Activated CD8-positive, alpha-beta memory T cell treated with anti-CD3 and anti-CD28 coated beads, Interleukin-2, amount 10 ng/mL, durations not matched to agents 7 days and 5 days (primary cell): ENCODE data around the gene C2CD2L. TPM values are rescaled to one million over a fixed set of nuclear protein-coding genes. Genes with fewer than 3 reads are reported as not detected.
A peak's percentile ranks its signal among the peaks of the same experiment; 100 is the strongest.

Experiments used
- ATAC-seq: fragments of 150-1000 bp; cut with Tn5 transposase; one replicate; pipeline ENCODE4 v1.10.0; 2021; ENCODE audit warnings: moderate library complexity
- CTCF ChIA-PET: fragments of 350-600 bp; sonication (Branson Sonifier 250); formaldehyde crosslinking; loops from one replicate; lab custom pipeline; 2021; ENCODE audit warnings: antibody characterized with exemption; lab: Charles Lee
- DNase-seq: peaks from one replicate; pipeline ENCODE4 v3.0.0-alpha.2; 2020
- H3K27ac Mint-ChIP-seq: one replicate; pipeline ENCODE4 v1.8.0; 2021; ENCODE audit warnings: mild to moderate bottlenecking, mixed read lengths
- H3K27me3 Mint-ChIP-seq: one replicate; pipeline ENCODE4 v1.8.0; 2021; ENCODE audit warnings: mixed read lengths
- H3K36me3 Mint-ChIP-seq: one replicate; pipeline ENCODE4 v1.8.0; 2021; ENCODE audit warnings: mild to moderate bottlenecking, mixed read lengths
- H3K4me1 Mint-ChIP-seq: one replicate; pipeline ENCODE4 v1.8.0; 2021; ENCODE audit warnings: mixed read lengths
- H3K4me3 Mint-ChIP-seq: one replicate; pipeline ENCODE4 v1.8.0; 2021; ENCODE audit warnings: mild to moderate bottlenecking, moderate library complexity, mixed read lengths
- H3K9me3 Mint-ChIP-seq: one replicate; pipeline ENCODE4 v1.8.0; 2022; ENCODE audit warnings: low read depth, mixed read lengths
- total RNA-seq, 2 experiments: library from RNA; stranded (reverse); gene quantifications; one replicate each; pipeline ENCODE4 v1.2.3, GENCODE V29; 2021

Gene C2CD2L
- total RNA-seq, 2 experiments from 2014 or later: 30.6 to 35.1 TPM

GRCh38 chr11:119112314-119113020 lies 5.3 kb downstream of the C2CD2L start:
- Mint-ChIP-seq H3K27me3 (no peaks in the 10 kb centered on the region), H3K4me3 (no peak overlapping the region), H3K4me1 (peaks cover 45% of the 10 kb centered on the region), H3K27ac (peak overlapping the region; percentile 40), H3K9me3 (no peaks in the 10 kb centered on the region), H3K36me3 (peaks cover 47% of the 10 kb centered on the region)
- DNase-seq (no peak), ATAC-seq (no peak)
- CTCF ChIA-PET: interaction anchor here (1.5 to 1.8 kb wide), 3 partner anchors 45 to 211 kb away, joined by 4 to 5 read pairs (median 4); partner anchors contain the start of genes NLRX1 and VPS11

GRCh38 chr11:119113716-119114115 lies 6.6 kb downstream of the C2CD2L start:
- Mint-ChIP-seq H3K4me3 (no peak overlapping the region), H3K36me3 (peaks cover 49% of the 10 kb centered on the region), H3K4me1 (peaks cover 39% of the 10 kb centered on the region), H3K9me3 (no peaks in the 10 kb centered on the region), H3K27ac (no peak overlapping the region), H3K27me3 (no peaks in the 10 kb centered on the region)
- ATAC-seq (no peak), DNase-seq (no peak)
- CTCF ChIA-PET: interaction anchor here (1.2 kb wide), 1 partner anchor 208 kb away, joined by 3 read pairs; no protein-coding TSS in a partner anchor

DNA sequence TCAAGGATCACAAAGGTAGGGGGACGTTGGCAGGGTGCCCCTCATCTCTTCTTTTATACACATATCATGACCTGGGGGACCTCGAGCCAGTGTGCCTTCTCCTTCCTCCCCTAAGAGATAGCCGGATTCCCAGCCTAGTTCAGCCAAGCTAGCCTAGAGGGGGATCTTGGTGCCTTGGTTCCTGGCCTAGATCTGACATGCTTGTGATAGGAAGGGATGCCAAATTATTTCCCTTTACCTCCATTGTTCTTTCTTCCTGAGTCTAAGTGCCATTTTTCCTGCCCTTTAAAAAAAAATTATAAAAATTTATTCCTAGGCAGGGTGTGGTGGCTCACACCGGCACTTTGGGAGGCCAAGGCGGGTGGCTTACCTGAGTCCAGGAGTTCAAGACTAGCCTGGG lies 7.2 kb downstream of the C2CD2L start:
- no peak for ATAC-seq
- CTCF ChIA-PET: interaction anchor here (1.2 to 1.6 kb wide), 2 partner anchors 12 to 208 kb away, joined by 3 to 5 read pairs; no protein-coding TSS in a partner anchor
- H3K27me3 Mint-ChIP-seq: no peaks in the 10 kb centered on the region
- H3K9me3 Mint-ChIP-seq: no peaks in the 10 kb centered on the region
- peaks cover 49% of the 10 kb centered on the region for H3K36me3 Mint-ChIP-seq
- peak overlapping the region; percentile 90 for H3K27ac Mint-ChIP-seq
- no peak overlapping the region for H3K4me3 Mint-ChIP-seq
- DNase-seq: no peak
- peaks cover 33% of the 10 kb centered on the region for H3K4me1 Mint-ChIP-seq

- Mint-ChIP-seq H3K4me3 (peak overlapping the region; percentile 58), H3K27me3 (no peaks in the 10 kb centered on the region), H3K4me1 (peaks cover 28% of the 10 kb centered on the region), H3K27ac (peak overlapping the region; percentile 90), H3K9me3 (no peaks in the 10 kb centered on the region), H3K36me3 (peaks cover 44% of the 10 kb centered on the region)
- CTCF ChIA-PET: interaction anchor here (0.9 to 1.6 kb wide), 5 partner anchors 9 to 89 kb away, joined by 3 to 5 read pairs (median 3); partner anchors contain the start of gene C2CD2L
- ATAC-seq (peak; percentile 57), DNase-seq (peak; percentile 42)
These were observed 8.5 kb downstream of the C2CD2L start for GRCh38 chr11:119115484-119116234.

DNA sequence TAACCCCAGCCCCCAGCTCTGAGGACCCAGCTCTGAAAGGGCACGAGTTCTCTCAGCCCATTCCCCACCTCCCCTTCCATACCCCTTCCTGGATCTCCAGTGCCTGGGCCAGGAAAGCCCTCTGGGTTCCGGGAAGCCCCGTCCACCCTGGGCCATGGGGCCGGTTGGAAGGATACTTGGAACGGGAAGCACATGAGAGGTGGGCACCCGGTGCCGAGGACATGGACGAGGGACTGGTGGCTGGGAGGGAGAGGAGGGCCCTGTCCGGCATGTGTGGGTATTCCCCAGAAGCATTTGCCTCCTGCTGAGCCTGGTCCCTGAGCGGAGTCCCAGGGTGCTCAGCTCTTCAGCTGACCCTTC lies 9.1 kb downstream of the C2CD2L start:
- Mint-ChIP-seq H3K36me3 (peaks cover 42% of the 10 kb centered on the region), H3K27me3 (no peaks in the 10 kb centered on the region), H3K4me3 (no peak overlapping the region), H3K27ac (peak overlapping the region; percentile 90), H3K9me3 (no peaks in the 10 kb centered on the region), H3K4me1 (peaks cover 32% of the 10 kb centered on the region)
- DNase-seq (no peak), ATAC-seq (no peak)
- CTCF ChIA-PET: interaction anchor here (0.9 to 1.6 kb wide), 5 partner anchors 9 to 88 kb away, joined by 3 to 5 read pairs (median 3); partner anchors contain the start of gene C2CD2L

DNA sequence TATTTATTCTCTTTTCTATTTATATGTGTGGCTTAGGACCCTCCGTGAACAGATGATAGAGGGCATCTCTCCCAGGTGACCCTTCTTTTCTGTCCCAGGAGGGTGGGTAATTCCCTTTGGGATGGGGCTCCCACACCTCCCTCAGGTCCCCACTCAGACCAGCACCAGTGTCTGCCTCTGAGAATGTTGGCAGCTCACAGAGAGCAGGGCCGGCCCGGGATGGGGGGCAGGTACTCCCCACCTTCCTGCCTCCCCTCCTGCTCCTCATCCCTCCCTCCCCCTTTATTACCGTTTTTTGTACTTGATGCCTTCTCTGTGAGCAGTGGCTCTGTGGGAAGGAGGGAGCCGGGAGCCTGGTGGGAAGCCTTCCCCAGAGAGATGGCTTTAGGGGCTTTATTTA lies 9.5 kb downstream of the C2CD2L start:
- no peak for ATAC-seq
- H3K4me3 Mint-ChIP-seq: no peak overlapping the region
- no peak for DNase-seq
- H3K27ac Mint-ChIP-seq: peak overlapping the region; percentile 22
- peaks cover 32% of the 10 kb centered on the region for H3K4me1 Mint-ChIP-seq
- CTCF ChIA-PET: interaction anchor here (1.4 kb wide), 2 partner anchors 10 to 88 kb away, joined by 3 read pairs; partner anchors contain the start of gene C2CD2L
- no peaks in the 10 kb centered on the region for H3K9me3 Mint-ChIP-seq
- H3K36me3 Mint-ChIP-seq: peaks cover 39% of the 10 kb centered on the region
- no peaks in the 10 kb centered on the region for H3K27me3 Mint-ChIP-seq

GRCh38 chr11:119117004-119117706 lies 10.0 kb downstream of the C2CD2L start:
- DNase-seq (no peak), ATAC-seq (no peak)
- Mint-ChIP-seq H3K36me3 (peaks cover 35% of the 10 kb centered on the region), H3K4me1 (peaks cover 35% of the 10 kb centered on the region), H3K27ac (no peak overlapping the region), H3K27me3 (no peaks in the 10 kb centered on the region), H3K9me3 (no peaks in the 10 kb centered on the region), H3K4me3 (no peak overlapping the region)
- CTCF ChIA-PET: no interaction called here

- ATAC-seq (no peak), DNase-seq (no peak)
- Mint-ChIP-seq H3K27me3 (no peaks in the 10 kb centered on the region), H3K27ac (no peak overlapping the region), H3K4me1 (peaks cover 43% of the 10 kb centered on the region), H3K4me3 (no peak overlapping the region), H3K9me3 (no peaks in the 10 kb centered on the region), H3K36me3 (peaks cover 32% of the 10 kb centered on the region)
- CTCF ChIA-PET: interaction anchor here (0.8 to 1.2 kb wide), 5 partner anchors 9 to 220 kb away, joined by 3 to 5 read pairs (median 4); partner anchors contain the start of gene C2CD2L
These were observed 11.1 kb downstream of the C2CD2L start for GRCh38 chr11:119118227-119118626.

DNA sequence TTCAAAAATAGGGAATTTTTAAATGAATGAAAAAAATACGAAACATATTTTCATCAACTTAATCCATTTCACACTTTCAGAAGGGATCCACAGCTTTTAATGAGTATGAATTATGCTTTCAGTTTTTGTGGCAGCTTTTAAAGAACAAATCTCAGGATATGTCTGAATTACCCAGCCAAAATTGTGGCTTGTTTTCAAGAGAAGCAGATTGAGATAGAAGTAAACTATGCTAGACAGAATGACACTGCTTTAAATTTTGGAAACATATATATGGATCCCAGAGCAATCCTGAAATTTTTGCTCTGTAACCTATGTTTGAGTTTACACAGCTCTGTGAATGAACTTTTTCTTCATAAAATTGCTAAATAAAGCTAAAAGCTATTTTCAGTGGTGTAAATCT lies 11.8 kb downstream of the C2CD2L start:
- DNase-seq: no peak
- ATAC-seq: no peak
- no peaks in the 10 kb centered on the region for H3K27me3 Mint-ChIP-seq
- no peaks in the 10 kb centered on the region for H3K9me3 Mint-ChIP-seq
- no peak overlapping the region for H3K27ac Mint-ChIP-seq
- CTCF ChIA-PET: interaction anchor here (0.8 to 1.2 kb wide), 4 partner anchors 12 to 219 kb away, joined by 3 to 5 read pairs (median 4); partner anchors contain the start of gene C2CD2L
- H3K4me3 Mint-ChIP-seq: no peak overlapping the region
- peaks cover 28% of the 10 kb centered on the region for H3K36me3 Mint-ChIP-seq
- peaks cover 44% of the 10 kb centered on the region for H3K4me1 Mint-ChIP-seq

- no peak for ATAC-seq
- peaks cover 31% of the 10 kb centered on the region for H3K4me1 Mint-ChIP-seq
- H3K27me3 Mint-ChIP-seq: no peaks in the 10 kb centered on the region
- CTCF ChIA-PET: interaction anchor here (0.7 to 2.8 kb wide), 4 partner anchors 12 to 86 kb away, joined by 3 to 10 read pairs (median 4); partner anchors contain the start of genes C2CD2L and CBL
- H3K9me3 Mint-ChIP-seq: no peaks in the 10 kb centered on the region
- peak overlapping the region; percentile 87 for H3K27ac Mint-ChIP-seq
- H3K4me3 Mint-ChIP-seq: peak overlapping the region; percentile 99
- no peak for DNase-seq
- peaks cover 22% of the 10 kb centered on the region for H3K36me3 Mint-ChIP-seq
These were observed 13.5 kb downstream of the C2CD2L start for GRCh38 chr11:119120639-119121007.

DNA sequence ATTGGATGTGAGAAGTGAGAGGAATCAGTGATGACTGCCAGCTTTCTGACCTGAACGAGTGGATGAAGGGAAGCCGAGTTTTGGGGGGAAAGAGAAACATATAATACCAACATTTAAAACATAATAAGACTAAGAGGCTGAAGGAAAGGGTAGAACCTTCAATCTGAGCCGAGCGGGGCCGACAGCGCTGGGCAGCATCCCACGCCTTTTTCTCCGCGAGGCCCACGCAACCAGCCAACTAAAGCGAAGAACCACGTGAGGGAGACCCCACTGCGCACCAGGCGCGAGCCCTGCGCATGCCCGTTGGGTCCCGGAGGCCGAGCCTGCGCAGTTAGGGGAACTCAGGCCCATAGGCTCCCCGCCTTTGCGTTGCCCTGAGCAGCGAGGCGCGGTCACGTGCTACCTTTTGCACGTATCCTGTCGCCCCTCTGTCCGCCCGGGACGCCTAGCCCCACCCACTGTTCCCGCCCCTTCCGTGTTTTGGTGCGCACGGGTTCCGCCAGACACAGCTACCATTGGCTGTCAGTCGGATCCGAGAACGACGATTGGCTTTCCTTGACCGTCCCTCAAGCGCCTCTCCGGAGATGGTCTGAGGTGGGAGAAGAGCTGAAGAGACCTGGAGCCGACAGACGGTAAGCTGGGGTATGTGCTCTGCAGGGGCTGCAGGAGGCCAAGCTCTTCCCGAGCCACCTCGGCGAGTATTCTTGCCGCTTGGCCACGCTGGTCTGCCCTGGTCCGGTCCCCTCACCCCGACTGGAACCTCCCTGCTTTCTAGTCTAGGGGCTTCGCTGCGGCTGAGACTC lies 14.1 kb downstream of the C2CD2L start, which contains the start of gene HINFP:
TSS of gene HINFP (plus strand) at position 573 of the 803 bp plus-strand sequence. CDS start 5,365 bp downstream, outside the sequence.
- Mint-ChIP-seq H3K36me3 (peaks cover 18% of the 10 kb centered on the region), H3K27ac (peak within 1 kb of the TSS; percentile 87), H3K27me3 (no peaks in the 10 kb centered on the region), H3K4me1 (peaks cover 28% of the 10 kb centered on the region), H3K4me3 (peak within 1 kb of the TSS; percentile 99), H3K9me3 (no peaks in the 10 kb centered on the region)
- CTCF ChIA-PET: interaction anchor here (0.6 to 2.8 kb wide), 10 partner anchors 12 to 202 kb away, joined by 3 to 10 read pairs (median 4); partner anchors contain the start of gene C2CD2L
- peak; percentile 100 for DNase-seq
- peak; percentile 95 for ATAC-seq

- no peak for ATAC-seq
- peak overlapping the region; percentile 99 for H3K4me3 Mint-ChIP-seq
- CTCF ChIA-PET: interaction anchor here (0.8 to 2.8 kb wide), 9 partner anchors 13 to 202 kb away, joined by 3 to 10 read pairs (median 3); partner anchors contain the start of gene C2CD2L
- DNase-seq: no peak
- H3K4me1 Mint-ChIP-seq: peaks cover 33% of the 10 kb centered on the region
- H3K36me3 Mint-ChIP-seq: peaks cover 15% of the 10 kb centered on the region
- no peaks in the 10 kb centered on the region for H3K27me3 Mint-ChIP-seq
- no peaks in the 10 kb centered on the region for H3K9me3 Mint-ChIP-seq
- peak overlapping the region; percentile 87 for H3K27ac Mint-ChIP-seq
These were observed 14.6 kb downstream of the C2CD2L start for GRCh38 chr11:119121811-119122124.
